CD4-positive, alpha-beta T cell treated with Interleukin-21 for 1 hour (primary cell): Measurements from ENCODE around the gene CISD3.

Experiments
- DNase-seq: peaks from one replicate; pipeline ENCODE4 v3.0.0-alpha.2; 2020

Gene CISD3, protein sequence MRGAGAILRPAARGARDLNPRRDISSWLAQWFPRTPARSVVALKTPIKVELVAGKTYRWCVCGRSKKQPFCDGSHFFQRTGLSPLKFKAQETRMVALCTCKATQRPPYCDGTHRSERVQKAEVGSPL

DNA sequence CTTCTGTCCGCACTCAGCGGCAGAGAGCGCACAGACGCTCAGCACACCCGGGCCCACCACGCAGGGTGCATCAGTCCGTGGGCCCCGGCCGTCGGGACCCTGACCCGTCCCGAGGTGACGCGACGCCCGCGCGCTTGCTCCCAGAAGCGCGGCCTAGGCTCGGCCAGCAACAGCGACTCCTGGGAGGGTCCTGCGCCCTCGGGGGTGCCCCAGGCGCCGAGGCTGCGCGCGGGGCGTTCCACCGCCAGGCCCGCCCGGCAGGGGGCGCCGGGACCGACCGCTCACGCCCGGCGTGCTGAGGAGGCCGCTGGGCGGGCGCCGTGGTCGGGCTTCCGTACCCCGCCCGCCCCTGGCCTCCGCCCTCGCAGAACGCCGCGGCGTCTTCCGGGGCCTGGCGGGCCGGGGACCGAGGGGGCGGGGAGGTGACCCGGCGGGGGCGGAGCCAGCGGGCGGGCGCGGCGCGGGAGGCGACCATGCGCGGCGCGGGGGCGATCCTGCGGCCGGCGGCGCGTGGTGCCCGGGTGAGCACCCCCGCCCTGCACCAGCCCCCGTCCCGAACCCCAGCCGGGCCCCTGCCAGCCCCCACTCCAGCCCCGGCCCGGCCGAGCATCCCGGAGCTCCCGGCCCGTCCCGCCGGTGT is at the start of gene CISD3:
Gene CISD3 (plus strand): TSS at position 456 of the 640 bp plus-strand sequence. CDS start 18 bp downstream, at position 474.
- DNase-seq, result peak; percentile 89

- no peak for DNase-seq
These were observed 49.0 kb upstream of the CISD3 start for GRCh38 chr17:38681096-38681495.

DNA sequence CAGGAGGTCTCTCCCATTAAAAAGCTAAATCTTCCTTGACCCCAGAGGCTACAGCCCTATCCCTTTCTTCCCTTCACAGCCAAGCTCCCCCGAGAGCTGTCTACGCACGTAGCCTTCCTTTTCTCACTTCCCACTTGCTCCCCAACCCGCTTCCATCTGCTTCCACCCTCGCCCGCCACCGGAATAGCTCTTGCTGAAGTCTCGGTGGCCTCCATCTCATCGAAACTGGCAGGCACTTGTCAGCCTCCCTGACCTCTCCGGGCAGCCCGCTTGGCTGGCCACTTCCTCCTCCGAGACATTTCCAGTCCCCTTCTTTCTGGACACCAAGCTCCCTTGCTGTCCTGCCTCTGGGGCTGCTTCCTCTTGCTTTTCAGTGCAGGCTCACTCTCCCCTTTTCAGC is 44.6 kb upstream of the CISD3 start:
- DNase-seq, result no peak

- DNase-seq, result no peak
These were observed 42.9 kb upstream of the CISD3 start for GRCh38 chr17:38687286-38687685.

DNA sequence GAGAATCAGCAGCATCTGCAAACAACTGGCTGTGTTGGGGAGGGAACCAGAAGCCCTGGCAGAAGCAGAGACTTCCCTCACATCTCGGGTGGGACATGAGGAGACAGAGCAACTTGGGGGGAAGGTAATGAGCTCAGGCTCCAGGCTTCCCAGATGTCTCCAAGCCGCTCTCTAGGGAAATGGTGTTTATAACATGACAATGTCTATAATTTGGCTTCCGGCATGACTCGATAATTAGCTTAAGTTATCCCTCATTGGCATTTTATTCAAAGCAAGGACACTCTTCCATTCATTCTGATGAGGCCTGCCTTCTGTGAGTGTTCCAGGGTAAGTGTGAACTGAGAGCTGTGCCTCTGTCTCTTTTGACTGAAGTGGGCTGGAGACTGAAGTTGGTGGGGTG is 39.8 kb upstream of the CISD3 start:
- no peak for DNase-seq

DNA sequence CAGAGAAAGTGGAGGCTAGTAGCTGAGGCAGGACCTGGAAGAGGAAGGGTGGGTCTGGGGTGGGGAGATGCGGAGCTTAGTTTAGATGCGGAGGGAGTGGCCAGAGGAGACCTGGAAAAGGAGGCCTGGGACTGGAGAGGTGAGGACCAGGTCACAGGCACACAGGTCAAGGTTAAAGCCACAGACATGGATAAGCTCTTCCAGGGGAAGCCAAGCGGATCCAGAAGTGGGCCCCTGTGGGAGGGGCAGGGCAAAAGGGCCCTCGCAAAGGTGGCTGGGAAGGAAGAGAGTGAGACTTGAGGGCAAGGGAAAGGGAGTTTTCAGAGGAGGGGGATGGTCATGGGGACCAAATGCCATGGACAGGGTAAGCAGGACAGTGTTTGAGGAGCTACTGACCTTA is 39.0 kb upstream of the CISD3 start:
- no peak for DNase-seq

GRCh38 chr17:38693700-38694329 is 36.3 kb upstream of the CISD3 start:
- no peak for DNase-seq

DNA sequence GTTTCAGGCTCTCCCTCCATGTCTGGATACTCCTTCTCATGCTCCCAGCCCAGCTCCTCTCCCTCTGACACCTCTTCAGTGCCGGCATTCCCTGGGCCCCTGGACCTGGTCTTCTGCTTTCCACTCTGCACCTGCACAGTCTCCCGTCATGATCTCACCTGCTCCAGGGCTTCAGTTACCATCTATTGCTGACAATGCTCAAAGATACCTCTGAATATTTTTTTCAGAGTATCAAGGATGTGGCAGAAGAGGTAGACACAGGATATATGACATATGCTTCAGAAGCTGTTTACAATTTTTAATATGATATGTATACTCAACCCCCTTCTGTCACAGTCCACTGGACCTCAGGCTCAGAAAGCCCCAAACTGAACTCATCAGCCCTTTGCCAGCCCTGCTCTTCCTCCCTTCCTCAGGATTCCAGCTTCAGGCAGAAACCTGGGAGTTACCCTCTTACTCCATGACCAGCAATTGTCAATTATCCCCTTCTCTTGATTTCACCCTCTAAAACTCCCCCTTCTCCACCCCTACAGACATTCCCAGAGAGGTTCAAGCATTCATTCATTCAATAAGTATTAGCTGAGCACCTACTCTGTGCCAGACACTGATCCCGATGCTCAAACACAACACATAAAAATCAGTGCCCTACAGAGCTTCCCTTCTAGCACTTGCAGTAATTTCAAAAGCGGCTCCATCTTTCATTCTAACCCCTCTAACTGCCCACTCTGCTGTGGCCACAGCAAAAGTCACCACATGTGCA is 32.9 kb upstream of the CISD3 start:
- DNase-seq, result no peak

GRCh38 chr17:38698760-38699159 is 31.4 kb upstream of the CISD3 start:
- no peak for DNase-seq

DNA sequence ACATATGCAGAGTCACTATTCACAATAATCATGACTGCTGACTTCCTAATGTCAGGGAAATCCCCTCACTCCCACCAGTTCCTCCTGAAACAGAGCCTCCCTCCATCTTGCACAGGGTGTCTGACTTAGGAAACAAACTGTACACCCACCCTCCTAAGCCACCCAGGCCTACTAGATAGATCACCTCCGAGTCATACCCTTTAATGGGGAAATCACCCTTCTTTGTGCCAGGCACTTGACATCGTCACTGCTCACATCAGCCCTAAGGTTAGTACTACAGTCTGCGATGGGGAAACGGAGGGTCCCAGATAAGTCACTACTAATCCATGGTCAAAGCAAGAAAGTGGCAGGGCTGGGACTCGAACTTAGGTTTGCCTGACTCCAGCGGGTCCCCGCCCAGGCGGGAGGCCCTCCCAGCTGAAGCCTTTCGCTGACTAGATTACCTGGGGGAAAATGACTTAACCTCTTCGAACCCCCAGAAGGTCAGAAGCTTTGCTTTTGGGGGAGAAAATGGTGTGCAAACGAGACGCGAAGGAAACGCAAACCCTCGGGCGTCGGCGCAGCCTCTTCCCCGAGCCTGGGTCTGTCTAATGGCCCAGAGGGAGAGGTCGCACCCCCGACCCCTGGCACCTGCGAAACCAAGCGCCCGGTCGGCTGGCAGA is 28.5 kb upstream of the CISD3 start:
- DNase-seq, result peak; percentile 85

DNA sequence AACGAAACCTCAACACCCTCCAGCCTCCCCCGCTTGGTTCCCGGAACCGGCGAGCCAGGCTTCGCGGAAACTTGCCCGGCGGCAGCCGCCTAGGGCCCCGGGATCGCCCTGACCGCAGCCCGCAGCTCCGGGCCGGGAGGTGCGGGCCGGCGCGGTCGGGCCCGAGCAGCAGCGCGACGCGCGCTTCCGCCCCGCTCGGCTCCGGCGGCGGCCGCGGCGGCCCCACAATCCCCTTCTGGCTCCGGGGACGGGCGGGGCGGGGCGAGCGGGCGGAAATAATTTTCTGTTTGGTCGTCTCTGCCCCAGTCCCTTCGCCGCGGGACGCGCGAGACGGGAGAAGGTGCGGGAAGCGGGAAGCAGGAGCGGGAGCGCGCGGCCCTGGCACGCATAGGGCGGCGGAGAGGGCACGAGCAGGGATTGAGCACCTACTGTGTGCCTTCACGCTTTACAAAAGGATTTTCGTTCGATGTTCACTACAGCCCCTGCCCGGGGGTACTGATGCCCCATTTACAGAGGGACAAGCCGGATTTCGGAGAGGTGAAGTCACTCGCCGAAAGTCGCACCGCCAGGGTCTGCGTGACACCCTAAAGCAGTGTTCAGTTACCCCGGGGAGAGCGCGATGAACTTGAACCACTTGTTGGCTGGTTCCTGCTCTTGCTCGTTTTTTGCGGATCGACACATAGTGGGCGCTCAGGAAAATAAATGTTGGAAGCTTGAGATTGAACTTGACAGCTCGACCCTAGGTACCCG is 27.8 kb upstream of the CISD3 start:
- DNase-seq, result peak; percentile 88

GRCh38 chr17:38702916-38703741 is 27.0 kb upstream of the CISD3 start:
- DNase-seq, result no peak

DNA sequence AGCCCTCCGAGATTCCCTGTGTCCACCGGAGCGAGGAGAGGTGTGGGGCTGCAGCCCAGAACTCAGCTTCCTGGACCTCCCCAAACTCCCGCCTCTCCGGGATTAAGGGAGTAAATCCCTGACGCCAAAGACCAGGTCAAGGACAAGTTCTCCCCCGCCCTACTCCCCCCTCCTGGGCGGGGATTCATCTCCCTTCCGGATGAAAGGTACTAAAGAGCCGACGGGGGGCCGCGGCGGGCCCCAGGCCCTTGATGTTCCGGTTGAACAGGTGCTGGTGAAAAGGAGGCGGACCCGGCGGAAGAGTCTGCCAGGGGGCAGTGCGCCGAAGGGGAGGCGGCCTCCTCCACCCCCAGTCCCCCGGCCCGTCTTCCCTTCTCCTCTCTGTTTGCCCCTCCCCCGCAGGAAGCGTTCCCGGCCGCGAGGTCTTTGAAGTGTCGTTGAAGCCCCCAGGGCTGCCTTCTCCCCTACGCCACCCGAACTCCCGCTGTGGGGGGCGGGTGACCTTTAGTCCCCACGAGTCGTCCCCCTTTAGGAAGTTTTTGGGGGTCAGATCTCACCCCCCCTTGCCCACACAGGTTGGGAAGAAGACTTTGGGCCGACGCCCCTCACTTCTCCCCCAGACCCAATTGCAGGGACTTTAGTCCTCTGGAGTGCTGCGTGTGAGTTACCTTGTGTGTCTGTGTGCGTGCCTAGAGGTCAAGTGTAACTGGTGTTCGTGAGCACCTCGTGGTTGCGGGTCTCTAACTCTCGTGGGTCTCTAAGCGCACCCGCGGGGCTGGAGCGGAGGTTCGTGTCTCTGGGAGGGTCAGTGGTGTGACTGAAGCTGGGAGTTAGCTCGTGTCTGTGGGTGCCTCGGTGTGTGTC is 26.2 kb upstream of the CISD3 start:
- peak; percentile 80 for DNase-seq

- peak; percentile 88 for DNase-seq
These were observed 25.3 kb upstream of the CISD3 start, which contains the start of gene MLLT6 for GRCh38 chr17:38704606-38705522. MLLT6 (plus strand) TSS chr17:38705273; CDS start chr17:38705633, 360 bp downstream.

- DNase-seq, result no peak
These were observed 24.7 kb upstream of the CISD3 start for GRCh38 chr17:38705523-38705802.

- peak; percentile 24 for DNase-seq
These were observed 24.2 kb upstream of the CISD3 start for GRCh38 chr17:38705803-38706504.

DNA sequence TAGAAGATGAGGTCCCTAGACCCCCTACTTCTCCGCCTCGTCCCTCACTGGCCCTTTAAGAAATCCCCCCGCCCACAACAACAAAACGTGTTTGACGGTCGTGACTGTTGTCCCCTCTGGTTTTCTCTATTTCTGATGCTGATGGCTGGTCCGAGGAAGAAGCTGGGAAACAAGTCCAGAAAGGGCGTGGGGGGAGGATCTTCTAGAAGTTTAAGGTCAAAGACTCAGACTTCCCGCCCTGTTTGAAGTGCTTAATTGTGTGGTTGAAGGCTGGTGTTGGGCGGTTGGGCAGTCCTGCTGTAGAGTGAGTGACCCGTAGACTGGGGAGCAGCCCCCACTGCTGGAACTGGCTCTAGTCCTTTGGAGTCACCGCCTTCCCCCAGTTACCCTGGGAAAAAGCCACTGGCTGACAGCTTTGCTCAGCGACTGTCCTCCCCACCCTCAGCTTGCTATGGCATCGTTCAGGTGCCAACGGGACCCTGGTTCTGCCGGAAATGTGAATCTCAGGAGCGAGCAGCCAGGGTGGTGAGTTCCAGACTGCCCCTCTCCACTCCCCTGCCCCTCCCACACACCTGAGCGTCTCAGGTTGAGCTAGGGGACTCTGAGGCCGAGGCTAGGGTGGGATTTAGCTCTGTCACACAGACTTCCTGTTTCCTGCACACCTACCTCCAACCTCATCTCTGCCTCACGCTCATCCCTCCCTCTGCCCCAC is 23.5 kb upstream of the CISD3 start:
- DNase-seq, result peak; percentile 42

DNA sequence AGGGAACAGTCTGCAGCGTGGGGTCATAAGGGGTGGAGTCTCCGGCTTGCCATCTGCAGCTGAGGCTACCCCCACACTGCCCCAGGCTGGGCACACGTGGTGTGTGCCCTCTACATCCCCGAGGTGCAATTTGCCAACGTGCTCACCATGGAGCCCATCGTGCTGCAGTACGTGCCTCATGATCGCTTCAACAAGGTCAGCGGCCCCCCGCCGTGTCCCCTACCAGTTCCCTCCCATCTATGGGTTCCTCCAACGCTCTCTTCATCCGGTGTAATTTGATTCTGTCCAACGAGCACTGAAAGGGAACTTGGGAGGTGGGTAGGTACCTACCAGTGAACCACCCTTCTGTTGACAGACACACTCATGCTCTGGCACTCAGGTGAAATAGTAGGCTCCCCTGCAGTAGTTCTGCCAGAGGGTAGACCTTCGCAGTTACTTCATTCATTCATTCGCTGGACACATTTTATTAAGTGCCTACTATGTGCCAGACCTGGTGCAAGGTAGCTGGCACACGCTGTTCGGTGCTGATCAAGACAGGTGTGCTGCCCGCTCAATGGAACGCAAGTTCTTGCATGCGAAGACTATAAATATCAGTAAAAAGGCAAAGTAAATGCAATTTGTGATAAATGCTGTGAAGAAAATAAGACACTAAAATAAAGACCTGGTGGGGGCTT is 22.3 kb upstream of the CISD3 start:
- DNase-seq, result no peak
